Esophagus squamous epithelium (tissue), 4 donors: ENCODE measurements around the gene TPPP2.

Experiments used
- POLR2A ChIP-seq, 4 donors: fragments of 450-650 bp; IDR thresholded peaks; one replicate each; pipeline ENCODE4 v1.6.1; 2017; ENCODE audit warnings: antibody characterized with exemption in 4 of 4, mild to moderate bottlenecking in 4 of 4, moderate library complexity in 3 of 4
- TF ChIP-seq, protein P1 (sequence below), 6 experiments: fragments of 450-650 bp in 4 of 6; fragments of 200-600 bp in 2 of 6; sonication (generic) in 2 of 6; IDR thresholded peaks; one replicate each; pipeline ENCODE4 v1.5.1; 2016 to 2019; ENCODE audit warnings: antibody characterized with exemption in 6 of 6, mild to moderate bottlenecking in 4 of 6, moderate library complexity in 4 of 6

DNA sequence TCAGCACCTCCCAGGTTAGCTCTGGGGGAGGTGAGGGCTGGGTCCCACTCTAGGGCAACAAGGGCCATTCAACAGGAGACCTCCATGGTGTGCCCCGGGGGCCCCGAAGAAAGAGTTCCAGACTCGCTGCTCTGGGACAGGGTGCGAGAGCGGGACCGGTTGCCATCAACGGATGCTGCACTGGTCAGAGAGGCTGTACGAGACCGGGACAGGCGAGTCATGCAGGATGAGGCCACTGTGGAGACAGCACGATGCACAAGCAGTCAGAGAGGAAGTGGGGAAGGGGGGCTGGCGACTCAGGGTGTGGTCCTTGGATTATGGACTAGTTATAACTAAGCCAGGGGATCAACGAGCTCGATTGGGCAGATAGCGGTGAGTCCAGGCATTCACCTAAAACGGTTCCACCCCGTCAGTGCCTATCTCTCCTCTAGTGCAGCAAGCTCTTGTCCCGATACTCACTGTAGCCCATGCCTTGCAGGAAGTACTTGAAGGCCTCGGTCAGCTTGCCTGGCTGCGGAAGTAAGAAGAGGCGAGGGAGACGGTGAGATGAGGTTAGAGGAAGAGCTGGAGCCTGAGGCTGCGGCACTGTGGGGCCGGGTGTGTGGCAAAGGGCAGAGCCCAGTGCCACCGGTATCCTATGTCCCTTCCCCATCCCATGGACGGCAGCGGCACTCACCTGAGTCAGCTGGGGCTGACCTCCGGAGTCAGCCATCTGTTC lies 12.3 kb upstream of the TPPP2 start:
- TF ChIP-seq, protein P1, sequence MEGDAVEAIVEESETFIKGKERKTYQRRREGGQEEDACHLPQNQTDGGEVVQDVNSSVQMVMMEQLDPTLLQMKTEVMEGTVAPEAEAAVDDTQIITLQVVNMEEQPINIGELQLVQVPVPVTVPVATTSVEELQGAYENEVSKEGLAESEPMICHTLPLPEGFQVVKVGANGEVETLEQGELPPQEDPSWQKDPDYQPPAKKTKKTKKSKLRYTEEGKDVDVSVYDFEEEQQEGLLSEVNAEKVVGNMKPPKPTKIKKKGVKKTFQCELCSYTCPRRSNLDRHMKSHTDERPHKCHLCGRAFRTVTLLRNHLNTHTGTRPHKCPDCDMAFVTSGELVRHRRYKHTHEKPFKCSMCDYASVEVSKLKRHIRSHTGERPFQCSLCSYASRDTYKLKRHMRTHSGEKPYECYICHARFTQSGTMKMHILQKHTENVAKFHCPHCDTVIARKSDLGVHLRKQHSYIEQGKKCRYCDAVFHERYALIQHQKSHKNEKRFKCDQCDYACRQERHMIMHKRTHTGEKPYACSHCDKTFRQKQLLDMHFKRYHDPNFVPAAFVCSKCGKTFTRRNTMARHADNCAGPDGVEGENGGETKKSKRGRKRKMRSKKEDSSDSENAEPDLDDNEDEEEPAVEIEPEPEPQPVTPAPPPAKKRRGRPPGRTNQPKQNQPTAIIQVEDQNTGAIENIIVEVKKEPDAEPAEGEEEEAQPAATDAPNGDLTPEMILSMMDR (IDR thresholded peaks at IDR 0.05), result no peak
- TF ChIP-seq POLR2A (IDR thresholded peaks at IDR 0.05), result no peak
